Mammary epithelial cell (primary cell): ENCODE data around the gene ACAA2.

Experiments
- CTCF ChIP-seq, 2 donors: IDR thresholded peaks in 1 of 2; conservative IDR thresholded peaks in 1 of 2; 2 replicates each; pipeline ENCODE4 v1.5.1; 2011 to 2012; ENCODE audit warnings: inconsistent platforms in 2 of 2, low read length in 2 of 2, mild to moderate bottlenecking in 2 of 2, control low read depth in 1 of 2, low read depth in 1 of 2; ENCODE audit not compliant: insufficient read depth in 1 of 2; ENCODE audit errors: extremely low read depth in 1 of 2
- EZH2 ChIP-seq: IDR thresholded peaks from 2 replicates; pipeline ENCODE4 v1.6.1; 2012; ENCODE audit warnings: low read length, inconsistent platforms, borderline replicate concordance

- TF ChIP-seq CTCF (conservative IDR thresholded peaks at IDR 0.05 in 1 of 2, IDR thresholded peaks at IDR 0.05 in 1 of 2; ENCODE audit: extremely low read depth in 1 of 2, insufficient read depth in 1 of 2, low read depth in 1 of 2, low read length in 2 of 2) (no peak), EZH2 (no peak)
Observed at GRCh38 chr18:49767111-49768050, 46.0 kb downstream of the ACAA2 start.
